ENCODE data around the gene ESPNL.
"Not testable (repeated sequence)": the region's sequence is repeated elsewhere in the genome, so short reads cannot be mapped to it uniquely, and the experiment has no call there.

ESPNL gene

DNA sequence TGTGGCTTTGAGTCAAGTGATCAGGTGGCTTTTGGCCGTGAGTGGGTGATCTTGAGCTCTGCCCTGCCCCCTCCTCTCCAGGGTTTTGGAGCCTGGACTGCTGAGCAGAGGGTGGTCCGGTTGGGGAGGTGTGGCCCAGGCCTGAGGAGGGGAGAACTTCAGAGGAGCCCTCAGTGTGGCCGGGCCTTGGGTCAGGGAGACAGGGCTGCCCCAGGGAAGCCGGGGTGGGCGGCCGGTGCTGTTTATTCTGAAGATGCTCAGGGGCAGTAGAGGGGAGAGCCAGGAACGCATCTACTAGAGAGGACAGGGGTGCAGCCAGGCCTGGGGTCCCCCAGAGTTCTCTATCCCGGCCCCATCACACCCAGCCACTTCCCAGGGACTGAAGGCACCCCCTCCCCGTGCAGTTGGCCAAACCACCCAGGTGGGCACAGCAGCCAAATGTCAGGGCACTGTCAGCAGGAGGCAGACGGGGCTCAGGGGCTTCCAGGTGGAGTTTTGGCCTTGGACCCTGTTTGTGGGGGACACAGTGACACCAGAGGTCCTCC lies 59.6 kb downstream of the ESPNL start:
- DNase-seq = no peak

GRCh38 chr2:238160206-238161129 lies 60.3 kb downstream of the ESPNL start:
- no peak for DNase-seq

GRCh38 chr2:238161291-238162051 lies 61.3 kb downstream of the ESPNL start:
- DNase-seq = no peak

DNA sequence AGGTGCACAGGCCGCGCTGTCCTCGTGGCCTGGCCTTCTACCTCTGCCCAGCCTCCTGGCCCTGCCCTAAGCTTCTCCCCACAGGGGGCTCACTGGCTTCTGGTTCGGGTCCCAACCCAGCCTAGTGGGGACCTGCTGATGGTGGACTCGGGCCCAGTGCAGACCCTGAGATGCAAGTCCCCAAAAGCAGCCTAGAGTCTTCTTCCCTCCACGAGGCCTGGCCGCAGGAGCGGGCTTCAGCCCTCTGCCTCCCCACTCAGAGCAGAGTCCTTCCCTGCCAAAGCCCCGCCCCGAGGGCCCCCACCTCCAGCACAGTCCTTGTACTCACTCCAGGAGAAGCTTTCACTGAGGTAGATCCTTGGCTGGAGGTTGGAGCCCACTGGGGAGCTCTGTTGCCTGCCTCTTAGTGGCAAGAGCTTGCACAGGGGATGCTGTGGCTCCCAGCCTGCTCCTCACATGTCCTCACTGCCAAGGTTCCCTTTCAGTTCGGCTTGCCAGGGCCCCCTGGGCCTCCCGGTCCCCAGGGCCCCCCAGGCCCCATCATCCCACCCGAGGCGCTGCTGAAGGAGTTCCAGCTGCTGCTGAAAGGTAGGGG lies 62.2 kb downstream of the ESPNL start:
- no peak for DNase-seq

- no peak for DNase-seq
Observed at GRCh38 chr2:238162846-238163441, 62.8 kb downstream of the ESPNL start.

DNA sequence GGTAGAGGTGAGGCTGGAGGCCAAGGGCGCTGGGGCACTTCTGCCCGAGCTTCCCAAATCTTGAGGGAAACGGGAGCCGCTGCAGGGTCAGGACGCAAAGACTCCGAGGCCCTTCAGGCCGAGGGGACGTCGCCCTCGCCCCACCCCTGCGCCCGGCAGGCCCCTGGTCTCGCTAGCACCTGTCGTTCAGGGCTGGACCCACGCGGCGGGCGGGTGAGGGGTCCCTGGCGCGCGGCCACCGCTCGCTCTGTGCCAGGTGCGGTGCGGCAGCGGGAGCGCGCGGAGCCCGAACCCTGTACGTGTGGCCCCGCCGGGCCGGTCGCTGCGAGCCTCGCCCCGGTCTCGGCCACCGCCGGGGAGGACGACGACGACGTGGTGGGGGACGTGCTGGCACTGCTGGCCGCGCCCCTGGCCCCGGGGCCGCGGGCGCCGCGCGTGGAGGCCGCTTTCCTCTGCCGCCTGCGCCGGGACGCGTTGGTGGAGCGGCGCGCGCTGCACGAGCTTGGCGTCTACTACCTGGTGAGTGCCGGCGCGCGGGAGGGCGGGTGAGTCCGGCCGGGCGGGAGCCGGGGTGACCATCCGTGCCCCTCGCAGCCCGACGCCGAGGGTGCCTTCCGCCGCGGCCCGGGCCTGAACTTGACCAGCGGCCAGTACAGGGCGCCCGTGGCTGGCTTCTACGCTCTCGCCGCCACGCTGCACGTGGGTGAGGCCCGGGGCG lies 63.5 kb downstream of the ESPNL start:
- no peak for DNase-seq

- no peak for DNase-seq
Observed at GRCh38 chr2:238164906-238165287, 64.8 kb downstream of the ESPNL start.

GRCh38 chr2:238165288-238165921 lies 65.3 kb downstream of the ESPNL start:
- DNase-seq = no peak

DNA sequence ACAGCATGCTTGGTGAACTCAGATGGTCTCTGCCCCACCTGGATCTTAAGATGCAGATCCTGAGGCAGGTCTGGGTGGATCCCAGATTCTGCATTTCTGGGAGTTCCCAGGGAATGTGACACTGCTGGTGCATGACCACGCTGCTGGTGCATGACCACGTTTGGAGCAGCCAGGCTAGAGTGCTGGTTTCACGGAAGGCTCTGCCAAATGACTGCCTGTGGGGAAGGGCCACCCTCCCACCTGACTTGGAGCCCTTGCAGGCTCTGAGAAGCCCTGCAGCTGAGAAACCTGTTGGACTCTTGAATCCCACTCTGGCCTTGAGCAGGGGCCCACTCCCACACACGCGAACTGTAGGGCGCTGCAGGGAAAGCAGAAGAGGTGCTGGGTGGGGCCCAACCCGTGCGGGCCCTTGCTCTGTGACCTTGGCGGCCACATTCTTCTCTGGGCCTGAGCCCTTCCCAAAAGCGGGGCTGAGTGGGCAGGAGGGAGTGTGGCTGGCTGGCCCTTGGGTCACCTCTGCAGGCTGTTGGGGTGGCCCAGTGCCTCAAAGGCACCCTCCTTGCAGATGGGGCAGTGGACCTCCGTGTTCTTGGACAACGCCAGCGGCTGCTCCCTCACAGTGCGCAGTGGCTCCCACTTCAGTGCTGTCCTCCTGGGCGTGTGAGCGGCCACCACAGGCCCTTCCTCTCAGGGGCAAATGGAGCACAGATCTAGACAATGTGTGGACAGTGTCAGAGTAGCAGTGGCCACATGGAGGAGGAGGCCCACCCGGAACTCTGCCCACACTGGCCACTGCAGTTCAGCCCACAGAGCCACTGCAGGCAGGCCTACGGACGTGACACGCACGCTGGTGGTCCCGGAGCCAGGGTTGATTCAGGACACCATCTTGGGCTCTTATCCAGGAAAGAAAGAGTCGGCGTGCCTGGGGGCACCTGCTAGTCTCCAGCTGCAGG lies 66.5 kb downstream of the ESPNL start:
- no peak for DNase-seq

- DNase-seq = no peak
Observed at GRCh38 chr2:238167344-238167715, 67.2 kb downstream of the ESPNL start.

DNA sequence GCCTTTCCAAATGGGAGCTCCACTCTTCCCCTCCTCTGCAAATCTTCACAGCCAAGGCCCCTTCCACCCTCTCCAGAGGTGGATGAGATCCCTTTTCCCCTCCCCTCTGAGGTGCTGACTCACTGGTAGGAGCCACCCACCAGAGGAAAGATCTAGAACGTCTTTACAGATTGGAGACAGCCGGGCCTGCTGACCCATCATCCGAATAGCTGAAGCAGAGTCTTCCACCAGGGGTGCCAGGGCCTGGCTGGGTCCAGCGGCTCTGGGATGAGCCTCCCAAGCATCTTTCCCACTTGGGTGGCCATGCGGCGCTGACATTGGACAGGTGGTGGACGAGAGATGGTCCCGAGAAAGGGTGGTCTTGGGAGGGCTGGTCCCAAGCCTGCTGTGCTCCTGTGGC lies 67.6 kb downstream of the ESPNL start:
- DNase-seq = no peak

GRCh38 chr2:238168196-238169047 lies 68.3 kb downstream of the ESPNL start:
- DNase-seq = no peak

- DNase-seq = no peak
Observed at GRCh38 chr2:238169048-238169707, 69.0 kb downstream of the ESPNL start.

DNA sequence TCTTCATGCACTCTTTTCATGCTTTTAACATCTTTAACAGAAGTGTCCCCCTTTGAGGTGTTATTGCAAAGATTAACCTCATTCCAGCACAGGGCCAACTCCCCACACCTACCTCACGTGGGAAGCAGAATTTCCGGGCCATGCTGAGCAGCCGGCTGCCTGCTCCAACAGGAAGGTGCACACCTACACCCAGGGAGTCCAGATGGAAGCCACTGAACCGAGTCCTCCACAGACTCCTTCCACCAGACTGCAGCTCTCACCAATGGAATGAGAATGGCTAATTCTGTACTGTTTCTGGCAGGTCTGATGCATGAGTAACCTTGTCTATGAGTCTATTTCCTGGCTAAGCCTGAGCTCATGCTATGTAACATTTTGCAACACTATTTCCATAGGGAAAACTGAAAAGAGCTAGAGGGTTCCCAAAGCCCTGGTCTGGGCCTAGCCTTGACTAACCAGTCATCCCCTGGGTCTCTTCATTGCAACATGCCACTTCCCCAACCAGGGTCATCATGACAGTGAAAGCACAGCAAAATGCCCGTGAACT lies 69.6 kb downstream of the ESPNL start:
- no peak for DNase-seq

- no peak for DNase-seq
Observed at GRCh38 chr2:238170386-238171071, 70.4 kb downstream of the ESPNL start.

DNA sequence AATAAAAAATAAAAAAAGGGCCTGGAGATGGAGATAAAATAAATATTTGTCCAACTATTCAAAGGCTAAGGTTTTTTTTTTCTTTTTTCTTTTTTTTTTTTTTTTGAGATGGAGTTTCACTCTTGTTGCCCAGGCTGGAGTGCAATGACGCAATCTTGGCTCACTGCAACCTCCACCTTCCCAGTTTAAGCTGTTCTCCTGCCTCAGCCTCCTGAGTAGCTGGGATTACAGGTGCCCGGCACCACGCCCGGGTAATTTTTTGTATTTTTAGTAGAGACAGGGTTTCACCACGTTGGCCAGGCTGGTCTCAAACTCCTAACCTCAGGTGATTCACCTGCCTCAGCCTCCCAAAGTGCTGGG lies 70.9 kb downstream of the ESPNL start:
- not testable (repeated sequence) for DNase-seq

- no peak for DNase-seq
Observed at GRCh38 chr2:238171575-238172187, 71.5 kb downstream of the ESPNL start.

- DNase-seq = no peak
Observed at GRCh38 chr2:238172439-238172838, 72.3 kb downstream of the ESPNL start.

Measured in activated effector memory CD4-positive, alpha-beta T cell treated with Interleukin-2 at 50 U/mL for 16 hours (primary cell).